ENCODE results near the gene ARAF.

Gene ARAF

GRCh38 chrX:47556045-47556623 is 4.9 kb upstream of the ARAF start:
- Mint-ChIP-seq H3K9me3 (ENCODE audit: low read depth) (no peaks in the 10 kb centered on the region), H3K4me1 (ENCODE audit: low read depth) (peaks cover 25% of the 10 kb centered on the region), H3K36me3 (no peaks in the 10 kb centered on the region), H3K27ac (peak overlapping the region; percentile 94), H3K27me3 (no peaks in the 10 kb centered on the region), H3K4me3 (peak overlapping the region; percentile 90)

- Mint-ChIP-seq H3K4me3 (no peak overlapping the region), H3K9me3 (ENCODE audit: low read depth) (no peaks in the 10 kb centered on the region), H3K36me3 (peaks cover 2% of the 10 kb centered on the region), H3K27me3 (no peaks in the 10 kb centered on the region), H3K4me1 (ENCODE audit: low read depth) (peaks cover 34% of the 10 kb centered on the region), H3K27ac (no peak overlapping the region)
These were observed 2.6 kb upstream of the ARAF start for GRCh38 chrX:47558436-47558835.

- Mint-ChIP-seq H3K9me3 (ENCODE audit: low read depth) (no peaks in the 10 kb centered on the region), H3K27ac (peak overlapping the region; percentile 96), H3K27me3 (no peaks in the 10 kb centered on the region), H3K4me3 (peak overlapping the region; percentile 94), H3K4me1 (ENCODE audit: low read depth) (peaks cover 48% of the 10 kb centered on the region), H3K36me3 (peaks cover 8% of the 10 kb centered on the region)
These were observed 649 bp upstream of the ARAF start for GRCh38 chrX:47560179-47560933.

GRCh38 chrX:47561659-47562151 is 700 bp downstream of the ARAF start:
- H3K27ac Mint-ChIP-seq: peak overlapping the region; percentile 96
- H3K4me1 Mint-ChIP-seq (ENCODE audit: low read depth): peaks cover 38% of the 10 kb centered on the region
- H3K4me3 Mint-ChIP-seq: peak overlapping the region; percentile 94
- no peaks in the 10 kb centered on the region for H3K9me3 Mint-ChIP-seq (ENCODE audit: low read depth)
- H3K36me3 Mint-ChIP-seq: peaks cover 8% of the 10 kb centered on the region
- no peaks in the 10 kb centered on the region for H3K27me3 Mint-ChIP-seq

GRCh38 chrX:47562615-47563243 is 1.7 kb downstream of the ARAF start:
- peaks cover 35% of the 10 kb centered on the region for H3K4me1 Mint-ChIP-seq (ENCODE audit: low read depth)
- H3K36me3 Mint-ChIP-seq: peaks cover 8% of the 10 kb centered on the region
- H3K27me3 Mint-ChIP-seq: no peaks in the 10 kb centered on the region
- no peak overlapping the region for H3K27ac Mint-ChIP-seq
- H3K9me3 Mint-ChIP-seq (ENCODE audit: low read depth): no peaks in the 10 kb centered on the region
- H3K4me3 Mint-ChIP-seq: peak overlapping the region; percentile 81

GRCh38 chrX:47563801-47564315 is 2.9 kb downstream of the ARAF start:
- H3K9me3 Mint-ChIP-seq (ENCODE audit: low read depth): no peaks in the 10 kb centered on the region
- no peaks in the 10 kb centered on the region for H3K27me3 Mint-ChIP-seq
- H3K27ac Mint-ChIP-seq: peak overlapping the region; percentile 81
- peak overlapping the region; percentile 81 for H3K4me3 Mint-ChIP-seq
- H3K4me1 Mint-ChIP-seq (ENCODE audit: low read depth): peaks cover 35% of the 10 kb centered on the region
- peaks cover 8% of the 10 kb centered on the region for H3K36me3 Mint-ChIP-seq

GRCh38 chrX:47564438-47565085 is 3.6 kb downstream of the ARAF start:
- peak overlapping the region; percentile 81 for H3K27ac Mint-ChIP-seq
- H3K27me3 Mint-ChIP-seq: no peaks in the 10 kb centered on the region
- H3K9me3 Mint-ChIP-seq (ENCODE audit: low read depth): no peaks in the 10 kb centered on the region
- peaks cover 35% of the 10 kb centered on the region for H3K4me1 Mint-ChIP-seq (ENCODE audit: low read depth)
- peak overlapping the region; percentile 76 for H3K4me3 Mint-ChIP-seq
- peaks cover 8% of the 10 kb centered on the region for H3K36me3 Mint-ChIP-seq

- H3K36me3 Mint-ChIP-seq: peaks cover 9% of the 10 kb centered on the region
- H3K27ac Mint-ChIP-seq: no peak overlapping the region
- H3K4me1 Mint-ChIP-seq (ENCODE audit: low read depth): peaks cover 23% of the 10 kb centered on the region
- no peaks in the 10 kb centered on the region for H3K9me3 Mint-ChIP-seq (ENCODE audit: low read depth)
- no peak overlapping the region for H3K4me3 Mint-ChIP-seq
- H3K27me3 Mint-ChIP-seq: no peaks in the 10 kb centered on the region
These were observed 5.8 kb downstream of the ARAF start for GRCh38 chrX:47566841-47567240.

- Mint-ChIP-seq H3K27ac (no peak overlapping the region), H3K36me3 (peaks cover 10% of the 10 kb centered on the region)
These were observed 7.8 kb downstream of the ARAF start for GRCh38 chrX:47568656-47569295.

GRCh38 chrX:47570794-47571193 is 9.8 kb downstream of the ARAF start:
- Mint-ChIP-seq H3K4me3 (no peak overlapping the region), H3K27ac (no peak overlapping the region), H3K27me3 (no peaks in the 10 kb centered on the region), H3K4me1 (ENCODE audit: low read depth) (peaks cover 7% of the 10 kb centered on the region), H3K9me3 (ENCODE audit: low read depth) (no peaks in the 10 kb centered on the region), H3K36me3 (peaks cover 5% of the 10 kb centered on the region)

More at GRCh38 chrX:47568656-47569295, 7.8 kb downstream of the ARAF start:
- H3K27me3 Mint-ChIP-seq: no peaks in the 10 kb centered on the region
- H3K4me3 Mint-ChIP-seq: no peak overlapping the region
- H3K4me1 Mint-ChIP-seq (ENCODE audit: low read depth): peaks cover 17% of the 10 kb centered on the region
- H3K9me3 Mint-ChIP-seq (ENCODE audit: low read depth): no peaks in the 10 kb centered on the region

- Mint-ChIP-seq H3K36me3 (peaks cover 5% of the 10 kb centered on the region), H3K27me3 (no peaks in the 10 kb centered on the region), H3K4me3 (no peak overlapping the region), H3K27ac (no peak overlapping the region), H3K9me3 (ENCODE audit: low read depth) (no peaks in the 10 kb centered on the region), H3K4me1 (ENCODE audit: low read depth) (peaks cover 7% of the 10 kb centered on the region)
These were observed 10.2 kb downstream of the ARAF start for GRCh38 chrX:47571215-47571614.

GRCh38 chrX:47571896-47572295 is 10.9 kb downstream of the ARAF start:
- Mint-ChIP-seq H3K4me1 (ENCODE audit: low read depth) (peaks cover 7% of the 10 kb centered on the region), H3K9me3 (ENCODE audit: low read depth) (no peaks in the 10 kb centered on the region), H3K4me3 (no peak overlapping the region), H3K27ac (no peak overlapping the region), H3K36me3 (peaks cover 5% of the 10 kb centered on the region), H3K27me3 (no peaks in the 10 kb centered on the region)

- H3K27me3 Mint-ChIP-seq: no peaks in the 10 kb centered on the region
- H3K9me3 Mint-ChIP-seq (ENCODE audit: low read depth): no peaks in the 10 kb centered on the region
- peak overlapping the region; percentile 51 for H3K27ac Mint-ChIP-seq
- peaks cover 5% of the 10 kb centered on the region for H3K36me3 Mint-ChIP-seq
- peak overlapping the region; percentile 48 for H3K4me3 Mint-ChIP-seq
- peaks cover 7% of the 10 kb centered on the region for H3K4me1 Mint-ChIP-seq (ENCODE audit: low read depth)
These were observed 11.9 kb downstream of the ARAF start for GRCh38 chrX:47572773-47573340.

All from activated naive CD8-positive, alpha-beta T cell (primary cell).